NCI-H748 (cell line): ENCODE measurements around the gene CEACAM19.
A peak's percentile ranks its signal among the peaks of the same experiment; 100 is the strongest.

Experiments used
- DNase-seq: peaks from one replicate; lab custom pipeline; 2025; ENCODE audit not compliant: unreplicated experiment; lab: John Stamatoyannopoulos, UW

The CEACAM19 gene

DNA sequence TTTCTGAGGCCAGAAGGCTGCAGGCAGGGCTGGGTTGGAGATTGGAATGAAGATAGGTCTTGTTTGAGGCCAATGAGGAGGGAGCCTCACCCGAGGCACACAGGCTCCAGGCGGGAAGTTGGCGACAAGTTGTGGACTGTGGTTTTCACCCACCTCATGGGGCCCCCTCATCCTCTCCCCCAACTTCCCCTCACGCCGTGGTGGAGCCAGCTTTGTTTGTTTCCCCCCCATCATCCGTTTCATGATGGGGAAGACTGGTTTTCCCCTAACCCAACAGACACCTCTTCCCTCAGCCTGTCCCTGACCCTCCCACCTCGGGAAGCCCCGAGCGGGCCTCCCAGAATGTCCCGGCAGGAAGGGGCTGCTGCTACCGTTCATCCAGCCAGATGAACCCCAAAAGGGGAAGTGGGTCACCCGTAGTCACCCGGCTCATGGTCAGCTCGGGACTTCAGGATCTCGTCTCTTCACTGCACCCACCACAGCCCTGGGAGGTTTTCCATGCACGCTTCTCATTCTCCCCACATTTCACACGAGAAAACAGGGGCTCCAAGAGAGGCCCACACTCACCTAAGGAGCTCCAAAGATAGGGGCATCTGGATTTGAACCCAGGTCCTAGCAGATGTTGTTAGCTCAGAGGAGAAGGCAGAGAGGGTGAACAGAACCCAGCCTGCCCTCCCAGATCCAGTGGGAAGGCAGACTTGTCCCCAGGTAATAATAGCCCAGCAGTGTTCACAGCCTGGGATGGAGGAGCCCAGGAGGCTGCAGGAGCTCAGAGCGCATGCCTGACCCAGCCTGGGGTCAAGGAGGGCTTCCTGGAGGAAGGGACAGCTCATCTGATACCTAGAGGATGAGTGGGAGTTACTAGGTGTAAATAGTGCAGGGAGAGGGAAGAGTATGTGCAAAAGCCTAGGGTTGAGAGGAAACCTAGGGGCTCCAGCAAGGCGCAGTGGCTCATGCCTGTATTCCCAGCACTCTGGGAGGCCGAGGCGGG, 51.1 kb downstream of the CEACAM19 start:
- DNase-seq = no peak

DNA sequence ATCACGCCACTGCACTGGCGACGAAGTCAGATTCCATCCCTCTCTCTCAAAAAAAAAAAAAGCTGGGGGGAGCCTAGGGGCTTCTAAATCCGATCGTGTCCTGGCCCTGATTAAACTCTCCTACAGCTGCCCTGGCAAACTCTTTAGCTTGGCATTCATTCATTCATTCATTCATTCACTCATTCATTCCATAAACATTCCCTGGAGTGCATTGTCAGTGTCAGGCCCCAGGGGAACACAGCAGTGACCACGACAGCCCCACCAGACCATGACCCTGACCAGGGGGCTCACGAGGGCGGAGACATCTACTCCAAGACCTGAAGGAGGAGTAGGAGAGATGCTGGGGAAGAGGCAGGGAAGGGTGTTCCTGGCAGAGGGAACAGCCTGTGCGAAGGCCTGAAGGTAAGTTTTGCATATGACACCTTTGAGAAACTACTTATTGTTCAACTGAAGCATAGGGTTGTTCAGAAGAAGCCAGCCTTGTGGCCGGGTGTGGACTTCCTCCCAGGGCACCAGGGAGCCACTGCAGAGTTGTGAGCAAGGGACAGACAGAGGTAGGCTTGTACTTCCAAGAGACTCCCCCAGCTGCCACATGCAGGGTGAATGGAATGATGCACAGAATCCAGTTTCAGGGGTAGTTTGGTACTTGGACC, 52.1 kb downstream of the CEACAM19 start:
- no peak for DNase-seq

DNA sequence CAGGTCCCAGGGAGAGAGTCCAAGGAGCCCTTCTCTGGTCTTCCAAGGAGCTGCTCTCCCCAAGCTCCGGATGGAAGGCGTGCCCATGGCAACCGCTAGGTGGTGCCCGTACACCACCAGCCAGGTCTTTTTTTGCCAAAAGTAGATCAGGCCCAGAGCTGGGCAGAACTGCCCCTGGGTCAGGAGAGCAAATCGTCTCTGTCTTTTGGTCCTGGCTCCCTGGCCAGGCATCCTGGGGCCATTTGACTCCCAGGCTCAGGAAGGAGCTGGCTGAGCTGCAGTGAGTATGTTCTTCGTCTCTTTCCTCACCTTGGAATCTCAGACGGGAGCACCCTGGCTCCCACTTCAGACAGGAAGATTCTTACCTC, 52.7 kb downstream of the CEACAM19 start:
- peak; percentile 70 for DNase-seq

DNA sequence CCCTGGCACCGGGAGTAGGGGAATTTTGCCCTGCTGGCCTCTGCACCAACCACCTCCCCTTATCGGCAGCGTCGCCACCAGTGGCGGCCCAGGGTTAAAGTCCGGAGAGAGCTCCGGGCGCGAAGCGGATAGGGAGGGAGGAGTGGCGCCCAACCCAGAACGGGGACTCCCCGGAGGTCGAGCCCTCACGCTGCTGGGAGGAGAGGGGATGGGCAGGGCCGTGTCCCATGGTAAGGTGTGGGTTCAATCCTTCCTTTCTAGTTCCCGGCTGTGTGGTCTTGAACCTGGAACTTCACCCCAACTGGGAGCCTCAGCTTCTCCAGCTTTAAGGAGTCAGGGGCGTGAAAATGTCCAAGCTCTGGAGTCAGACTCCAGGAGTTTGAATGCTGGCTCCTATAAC, 54.0 kb downstream of the CEACAM19 start:
- DNase-seq = no peak

DNA sequence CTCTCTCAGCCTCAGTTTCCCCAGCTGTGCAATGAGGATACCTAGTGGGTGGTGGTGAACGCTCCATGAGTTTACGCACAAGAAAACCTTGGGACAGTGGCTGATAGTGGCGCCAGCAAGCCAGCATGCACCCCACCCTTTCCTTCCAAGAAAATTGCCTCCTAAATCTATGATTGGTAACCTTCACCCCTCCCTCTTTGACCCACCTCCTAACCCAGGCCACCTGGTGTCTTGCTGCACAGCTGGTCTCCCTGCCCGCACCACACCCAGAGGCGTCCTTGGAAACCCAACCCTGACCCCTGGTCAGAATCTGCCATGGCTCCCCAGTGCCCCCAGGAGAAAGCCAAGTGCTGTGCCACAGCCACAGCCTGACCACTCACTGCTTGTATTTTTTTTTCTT, 54.4 kb downstream of the CEACAM19 start:
- DNase-seq = no peak

DNA sequence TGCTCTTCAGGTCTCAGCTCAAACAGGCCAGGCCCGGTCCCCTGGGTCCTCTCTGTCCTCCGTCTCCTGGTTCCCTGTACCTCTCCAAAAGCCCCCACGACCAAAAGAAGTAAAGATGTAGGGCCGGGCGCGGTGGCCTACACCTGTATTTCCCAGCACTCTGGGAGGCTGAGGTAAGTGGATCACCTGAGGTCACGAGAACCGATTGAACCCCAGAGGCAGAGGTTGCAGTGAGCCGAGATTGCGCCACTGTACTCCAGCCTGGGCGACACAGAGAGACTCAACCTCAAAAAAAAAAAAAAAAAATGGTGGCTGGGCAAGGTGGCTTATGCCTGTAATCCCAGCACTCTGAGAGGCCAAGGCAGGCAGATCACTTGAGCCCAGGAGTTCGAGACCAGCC, 55.2 kb downstream of the CEACAM19 start:
- DNase-seq = no peak

DNA sequence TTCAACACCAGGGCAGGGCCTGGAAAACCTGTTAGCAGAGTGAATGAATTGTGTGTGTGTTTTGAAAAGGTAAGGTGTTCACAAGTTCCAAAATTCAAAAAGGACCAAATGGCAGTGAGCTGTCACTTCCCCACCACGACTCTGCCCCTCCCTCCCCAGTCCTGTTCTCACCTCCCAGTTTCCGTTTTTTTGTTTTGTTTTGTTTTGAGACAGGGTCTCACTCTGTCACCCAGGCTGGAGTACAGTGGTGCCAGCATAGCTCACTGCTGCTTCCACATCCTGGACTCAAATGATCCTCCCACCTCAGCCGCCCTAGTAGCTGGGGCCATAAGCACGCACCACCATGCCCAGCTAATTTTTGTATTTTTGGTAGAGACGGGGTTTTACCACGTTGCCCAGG, 56.9 kb downstream of the CEACAM19 start:
- DNase-seq = no peak

DNA sequence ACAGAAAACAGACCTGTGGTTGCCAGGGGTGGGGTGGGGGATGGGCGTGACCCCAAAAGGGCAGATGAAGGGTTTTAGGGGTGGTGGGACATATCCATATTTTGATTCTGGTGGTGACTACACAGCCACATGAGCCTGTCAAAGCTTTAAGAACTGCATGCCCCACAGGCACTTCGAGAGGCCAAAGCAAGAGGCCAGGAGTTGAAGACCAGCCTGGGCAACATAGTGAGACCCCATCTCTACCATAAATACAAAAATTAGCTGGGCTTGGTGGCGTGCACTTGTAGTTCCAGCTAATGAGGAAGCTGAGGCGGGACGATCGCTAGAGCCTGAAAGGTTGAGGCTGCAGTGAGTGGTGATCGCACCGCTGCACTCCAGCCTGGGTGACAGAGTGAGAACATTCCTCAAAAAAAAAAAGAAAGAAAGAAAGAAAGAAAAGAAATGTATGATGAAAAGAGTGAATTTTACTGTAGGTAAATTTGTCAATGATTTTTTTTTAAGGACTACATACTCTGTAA, 58.3 kb downstream of the CEACAM19 start:
- no peak for DNase-seq

DNA sequence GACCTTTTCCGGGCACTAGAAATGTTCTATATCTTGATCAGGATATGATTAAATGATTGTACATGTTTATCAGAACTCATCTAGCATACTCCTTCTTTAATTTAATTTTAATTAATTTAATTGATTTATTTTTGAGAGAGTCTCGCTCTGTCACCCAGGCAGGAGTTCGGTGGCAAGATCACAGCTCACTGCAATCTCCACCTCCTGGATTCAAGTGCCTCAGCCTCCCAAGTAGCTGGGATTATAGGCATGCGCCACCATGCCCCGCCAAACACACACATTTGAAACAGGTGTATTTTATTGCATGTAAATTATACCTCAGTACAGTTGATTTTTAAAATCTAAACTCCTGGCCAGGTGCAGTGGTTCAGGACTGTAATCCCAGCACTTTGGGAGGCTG, 59.8 kb downstream of the CEACAM19 start:
- DNase-seq = no peak

DNA sequence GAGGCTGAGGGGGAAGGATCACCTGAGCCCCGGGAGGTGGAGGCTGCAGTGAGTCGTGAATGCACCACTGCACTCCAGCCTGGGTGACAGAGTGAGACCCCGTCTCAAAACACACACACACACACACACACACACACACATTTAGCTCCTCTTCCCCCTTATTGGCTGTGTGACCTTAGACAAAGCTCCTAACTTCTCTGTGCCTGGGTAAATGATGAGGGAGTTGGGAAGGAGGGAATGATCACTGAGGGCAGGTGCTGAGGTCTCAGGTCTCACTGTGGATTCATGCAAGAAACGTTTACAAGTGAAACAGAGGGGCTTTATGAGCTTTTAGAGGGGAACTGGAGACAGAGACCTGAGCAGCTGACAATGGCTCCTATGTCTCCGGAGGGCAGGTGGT, 60.3 kb downstream of the CEACAM19 start:
- no peak for DNase-seq

DNA sequence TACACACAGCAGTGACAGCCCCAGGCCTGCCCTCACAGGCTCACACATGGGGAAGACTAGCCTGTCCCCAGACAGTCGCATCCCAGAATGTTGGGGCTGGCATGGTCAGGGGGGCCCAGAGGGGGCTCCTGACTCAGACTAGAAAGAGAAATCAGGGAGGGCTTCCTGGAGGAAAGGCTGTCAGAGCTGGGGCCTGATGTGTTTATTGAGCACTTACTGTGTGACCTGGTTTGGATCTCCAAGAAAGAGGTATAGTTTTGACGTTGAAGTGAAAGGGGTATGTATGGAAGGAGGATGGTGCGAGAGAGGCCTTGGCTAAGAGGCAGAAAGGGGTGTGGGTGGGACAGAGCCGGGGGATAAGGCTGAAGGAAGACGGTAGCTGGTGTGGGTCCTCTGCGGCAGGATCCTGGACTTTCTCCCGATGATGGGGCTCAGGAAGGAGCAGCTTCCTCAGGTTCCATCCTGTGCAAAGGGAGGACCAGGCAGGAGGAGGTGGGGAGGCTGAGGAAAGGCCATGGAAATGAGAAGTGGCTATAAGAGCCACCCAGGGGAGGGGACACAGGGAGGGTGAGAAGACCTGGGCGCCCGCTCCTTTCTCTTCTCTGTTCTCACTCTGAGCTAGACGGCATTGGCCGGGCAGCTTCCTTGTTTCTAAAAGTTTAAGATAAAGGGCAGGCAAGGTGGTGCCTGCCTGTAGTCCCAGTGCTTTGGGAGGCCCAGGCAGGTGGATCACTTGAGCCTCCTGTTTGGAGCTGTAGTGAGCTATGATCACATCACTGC, 61.1 kb downstream of the CEACAM19 start:
- no peak for DNase-seq
